HepG2 (cell line): ENCODE measurements around the gene CPXM1. TPM values are rescaled to one million over a fixed set of nuclear protein-coding genes. Genes with fewer than 3 reads are reported as not detected.

Source experiments
- ARNT ChIP-seq: fragments of 450-650 bp; IDR thresholded peaks from 2 replicates; pipeline ENCODE4 v1.6.1; 2017
- FOXK2 ChIP-seq: fragments of 450-650 bp; IDR thresholded peaks from 2 replicates; pipeline ENCODE4 v1.6.1; 2016
- FOXP1 ChIP-seq, 2 experiments: fragments of 450-650 bp in 1 of 2; IDR thresholded peaks; 2 replicates each; pipeline ENCODE4 v1.6.1; 2017 to 2018; ENCODE audit warnings: antibody characterized with exemption in 1 of 2
- GPN1 ChIP-seq: sonication (generic); formaldehyde crosslinking; IDR thresholded peaks from 2 replicates; pipeline ENCODE4 v1.5.1; 2020; ENCODE audit warnings: missing genetic modification reagents, borderline replicate concordance
- GTF3A ChIP-seq: sonication (generic); formaldehyde crosslinking; conservative IDR thresholded peaks from 2 replicates; pipeline ENCODE4 v1.4.0; 2020; ENCODE audit warnings: mild to moderate bottlenecking, missing genetic modification reagents
- HES4 ChIP-seq: sonication (generic); formaldehyde crosslinking; IDR thresholded peaks from 2 replicates; pipeline ENCODE4 v1.9.0; 2021; ENCODE audit warnings: mild to moderate bottlenecking, missing genetic modification reagents, borderline replicate concordance
- IKZF1 ChIP-seq: fragments of 450-650 bp; IDR thresholded peaks from 2 replicates; pipeline ENCODE4 v1.7.1; 2016
- KLF13 ChIP-seq: sonication (generic); formaldehyde crosslinking; IDR thresholded peaks from 2 replicates; pipeline ENCODE4 v1.4.0; 2020; ENCODE audit warnings: mild to moderate bottlenecking, missing genetic modification reagents
- MAFG ChIP-seq: sonication (generic); formaldehyde crosslinking; IDR thresholded peaks from 2 replicates; pipeline ENCODE4 v1.5.1; 2020; ENCODE audit warnings: mild to moderate bottlenecking, missing genetic modification reagents
- NKX3-1 ChIP-seq: sonication (generic); formaldehyde crosslinking; IDR thresholded peaks from 2 replicates; pipeline ENCODE4 v1.5.0; 2020; ENCODE audit warnings: missing genetic modification reagents
- PHF8 ChIP-seq: sonication (generic); formaldehyde crosslinking; IDR thresholded peaks from 2 replicates; pipeline ENCODE4 v1.5.0; 2020; ENCODE audit warnings: missing genetic modification reagents
- PLRG1 ChIP-seq: fragments of 450-650 bp; conservative IDR thresholded peaks from 2 replicates; pipeline ENCODE4 v1.6.1; 2016
- SRF ChIP-seq: IDR thresholded peaks from 2 replicates; pipeline ENCODE4 v1.6.1; 2011; ENCODE audit warnings: mild to moderate bottlenecking, low read depth, low read length, moderate library complexity
- TBX3 ChIP-seq: fragments of 450-650 bp; IDR thresholded peaks from 2 replicates; pipeline ENCODE4 v1.6.1; 2017; ENCODE audit warnings: antibody characterized with exemption, mild to moderate bottlenecking, inconsistent platforms, borderline replicate concordance
- ZFP90 ChIP-seq: sonication (generic); formaldehyde crosslinking; IDR thresholded peaks from 2 replicates; pipeline ENCODE4 v1.8.0; 2022; ENCODE audit warnings: missing genetic modification reagents, mild to moderate bottlenecking, inconsistent platforms, borderline replicate concordance
- ZMYM4 ChIP-seq: sonication (generic); formaldehyde crosslinking; IDR thresholded peaks from 2 replicates; pipeline ENCODE4 v1.8.1; 2023; ENCODE audit warnings: mild to moderate bottlenecking, missing genetic modification reagents
- ZNF207 ChIP-seq: fragments of 450-650 bp; IDR thresholded peaks from 2 replicates; pipeline ENCODE4 v1.6.1; 2016; ENCODE audit warnings: antibody characterized with exemption, borderline replicate concordance
- ZNF256 ChIP-seq: sonication (generic); formaldehyde crosslinking; conservative IDR thresholded peaks from 2 replicates; pipeline ENCODE4 v1.4.0; 2020; ENCODE audit warnings: missing genetic modification reagents
- ZNF3 ChIP-seq: IDR thresholded peaks from 2 replicates; pipeline ENCODE4 v1.7.0; 2017; ENCODE audit warnings: inconsistent platforms
- ZNF30 ChIP-seq: sonication (generic); formaldehyde crosslinking; IDR thresholded peaks from 2 replicates; pipeline ENCODE4 v1.5.0; 2020; ENCODE audit warnings: mild to moderate bottlenecking, missing genetic modification reagents
- ZNF34 ChIP-seq: sonication (generic); formaldehyde crosslinking; IDR thresholded peaks from 2 replicates; pipeline ENCODE4 v1.4.0; 2020; ENCODE audit warnings: mild to moderate bottlenecking, missing genetic modification reagents, borderline replicate concordance
- ZNF383 ChIP-seq: sonication (generic); formaldehyde crosslinking; IDR thresholded peaks from 2 replicates; pipeline ENCODE4 v1.4.0; 2020; ENCODE audit warnings: missing genetic modification reagents, mild to moderate bottlenecking, borderline replicate concordance
- ZNF547 ChIP-seq: sonication (generic); formaldehyde crosslinking; IDR thresholded peaks from 2 replicates; pipeline ENCODE4 v1.5.1; 2020; ENCODE audit warnings: mild to moderate bottlenecking, missing genetic modification reagents
- ZNF562 ChIP-seq: sonication (generic); formaldehyde crosslinking; IDR thresholded peaks from 2 replicates; pipeline ENCODE4 v1.8.0; 2022; ENCODE audit warnings: missing genetic modification reagents, borderline replicate concordance
- ZNF879 ChIP-seq: sonication (generic); formaldehyde crosslinking; IDR thresholded peaks from 2 replicates; pipeline ENCODE4 v1.8.1; 2023; ENCODE audit warnings: missing genetic modification reagents
- polyA plus RNA-seq, 8 experiments: library from polyadenylated mRNA; depleted of rRNA in 3 of 8; stranded (reverse) in 7 of 8; unstranded in 1 of 8; fragments of >200 nt; fragmentation: Illumina TruSeq in 4 of 8; extraction: Trizol in 4 of 8; gene quantifications; 2 replicates each; pipeline versions ENCODE4 v1.2.1 to v1.2.3, GENCODE V29; 2011 to 2016; ENCODE audit warnings: low read depth in 4 of 8, missing spikeins in 1 of 8, mixed read lengths in 1 of 8; ENCODE audit not compliant: insufficient read depth in 1 of 8
- total RNA-seq, 5 experiments: library from RNA; depleted of rRNA; stranded (reverse); fragments of >200 nt; fragmentation: Illumina TruSeq; extraction: Trizol; gene quantifications; 2 replicates each; pipeline ENCODE4 v1.2.3, GENCODE V29; 2016; ENCODE audit warnings: low read depth in 1 of 5
- TF ChIP-seq, protein P1 (sequence below): IDR thresholded peaks from 2 replicates; pipeline ENCODE4 v1.6.1; 2012; ENCODE audit warnings: low read length, improper control_type of control experiment
- TF ChIP-seq, protein P2 (sequence below): IDR thresholded peaks from 2 replicates; pipeline ENCODE4 v1.6.1; 2018; ENCODE audit warnings: missing genetic modification reagents, mild to moderate bottlenecking, missing compliant biosample characterization
- TF ChIP-seq, protein P3 (sequence below): sonication (generic); formaldehyde crosslinking; IDR thresholded peaks from 2 replicates; pipeline ENCODE4 v1.8.1; 2023; ENCODE audit warnings: missing genetic modification reagents, mild to moderate bottlenecking, borderline replicate concordance

Gene CPXM1
- total and polyA plus RNA-seq, 2 of the 13 experiments (the other 11 are each of a cell fraction or from before 2014, with no cell fraction given): 0.07 TPM; not detected in 1

GRCh38 chr20:2840138-2840966 lies 39.9 kb upstream of the CPXM1 start, which contains the start of the genes PCED1A and VPS16 (continued):
- TF ChIP-seq ZNF30 (CRISPR knock-in tag): peak; percentile 97
- peak; percentile 65; the same call in 1 of the 2 replicates for TF ChIP-seq ZNF3 (CRISPR knock-in tag)
- peak; percentile 85 for TF ChIP-seq ZMYM4 (CRISPR knock-in tag)
- TF ChIP-seq TBX3: 0 out of 2 replicates have a peak, but pooled peaks have one; percentile 20
- peak; percentile 95 for TF ChIP-seq ZFP90 (CRISPR knock-in tag)
- TF ChIP-seq GTF3A (CRISPR knock-in tag): peak; percentile 70; the same call in 1 of the 2 replicates
- TF ChIP-seq ZNF547 (CRISPR knock-in tag): peak; percentile 99
- TF ChIP-seq PHF8 (CRISPR knock-in tag): peak; percentile 99
- TF ChIP-seq ARNT: no peak
- TF ChIP-seq FOXK2: no peak
- TF ChIP-seq ZNF256 (CRISPR knock-in tag): peak; percentile 98
- TF ChIP-seq ZNF562: peak; percentile 42; the same call in 1 of the 2 replicates
- TF ChIP-seq, protein P1, sequence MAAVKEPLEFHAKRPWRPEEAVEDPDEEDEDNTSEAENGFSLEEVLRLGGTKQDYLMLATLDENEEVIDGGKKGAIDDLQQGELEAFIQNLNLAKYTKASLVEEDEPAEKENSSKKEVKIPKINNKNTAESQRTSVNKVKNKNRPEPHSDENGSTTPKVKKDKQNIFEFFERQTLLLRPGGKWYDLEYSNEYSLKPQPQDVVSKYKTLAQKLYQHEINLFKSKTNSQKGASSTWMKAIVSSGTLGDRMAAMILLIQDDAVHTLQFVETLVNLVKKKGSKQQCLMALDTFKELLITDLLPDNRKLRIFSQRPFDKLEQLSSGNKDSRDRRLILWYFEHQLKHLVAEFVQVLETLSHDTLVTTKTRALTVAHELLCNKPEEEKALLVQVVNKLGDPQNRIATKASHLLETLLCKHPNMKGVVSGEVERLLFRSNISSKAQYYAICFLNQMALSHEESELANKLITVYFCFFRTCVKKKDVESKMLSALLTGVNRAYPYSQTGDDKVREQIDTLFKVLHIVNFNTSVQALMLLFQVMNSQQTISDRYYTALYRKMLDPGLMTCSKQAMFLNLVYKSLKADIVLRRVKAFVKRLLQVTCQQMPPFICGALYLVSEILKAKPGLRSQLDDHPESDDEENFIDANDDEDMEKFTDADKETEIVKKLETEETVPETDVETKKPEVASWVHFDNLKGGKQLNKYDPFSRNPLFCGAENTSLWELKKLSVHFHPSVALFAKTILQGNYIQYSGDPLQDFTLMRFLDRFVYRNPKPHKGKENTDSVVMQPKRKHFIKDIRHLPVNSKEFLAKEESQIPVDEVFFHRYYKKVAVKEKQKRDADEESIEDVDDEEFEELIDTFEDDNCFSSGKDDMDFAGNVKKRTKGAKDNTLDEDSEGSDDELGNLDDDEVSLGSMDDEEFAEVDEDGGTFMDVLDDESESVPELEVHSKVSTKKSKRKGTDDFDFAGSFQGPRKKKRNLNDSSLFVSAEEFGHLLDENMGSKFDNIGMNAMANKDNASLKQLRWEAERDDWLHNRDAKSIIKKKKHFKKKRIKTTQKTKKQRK: no peak
- TF ChIP-seq, protein P2, sequence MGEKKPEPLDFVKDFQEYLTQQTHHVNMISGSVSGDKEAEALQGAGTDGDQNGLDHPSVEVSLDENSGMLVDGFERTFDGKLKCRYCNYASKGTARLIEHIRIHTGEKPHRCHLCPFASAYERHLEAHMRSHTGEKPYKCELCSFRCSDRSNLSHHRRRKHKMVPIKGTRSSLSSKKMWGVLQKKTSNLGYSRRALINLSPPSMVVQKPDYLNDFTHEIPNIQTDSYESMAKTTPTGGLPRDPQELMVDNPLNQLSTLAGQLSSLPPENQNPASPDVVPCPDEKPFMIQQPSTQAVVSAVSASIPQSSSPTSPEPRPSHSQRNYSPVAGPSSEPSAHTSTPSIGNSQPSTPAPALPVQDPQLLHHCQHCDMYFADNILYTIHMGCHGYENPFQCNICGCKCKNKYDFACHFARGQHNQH (CRISPR knock-in tag): peak; percentile 83; the same call in 1 of the 2 replicates
- TF ChIP-seq SRF: no peak
- TF ChIP-seq ZNF383 (CRISPR knock-in tag): peak; percentile 44; the same call in 1 of the 2 replicates
- peak; percentile 41; the same call in 1 of the 2 replicates for TF ChIP-seq GPN1 (CRISPR knock-in tag)
- TF ChIP-seq ZNF207: no peak
- TF ChIP-seq KLF13 (CRISPR knock-in tag): peak; percentile 92
- TF ChIP-seq MAFG (CRISPR knock-in tag): 0 out of 2 replicates have a peak, but pooled peaks have one; percentile 44
- TF ChIP-seq NKX3-1 (CRISPR knock-in tag): peak; percentile 98
- TF ChIP-seq, protein P3, sequence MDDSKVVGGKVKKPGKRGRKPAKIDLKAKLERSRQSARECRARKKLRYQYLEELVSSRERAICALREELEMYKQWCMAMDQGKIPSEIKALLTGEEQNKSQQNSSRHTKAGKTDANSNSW: peak; percentile 90; the same call in 1 of the 2 replicates
- no peak for TF ChIP-seq IKZF1
- TF ChIP-seq ZNF34 (CRISPR knock-in tag): peak; percentile 77
- TF ChIP-seq ZNF879 (CRISPR knock-in tag): peak; percentile 99
- no peak for TF ChIP-seq FOXP1 (IDR thresholded peaks at IDR 0.05)
- TF ChIP-seq FOXP1 (CRISPR knock-in tag; IDR thresholded peaks at IDR 0.05): no peak
- TF ChIP-seq HES4 (CRISPR knock-in tag): peak; percentile 98; the same call in 1 of the 2 replicates
- no peak for TF ChIP-seq PLRG1
